ENCODE measurements around the gene TRIM21.

TRIM21 gene

GRCh38 chr11:4393209-4393857, at the start of gene TRIM21:
Gene TRIM21, minus strand, starts transcription at chr11:4393702. Its CDS starts 3,293 bp downstream, at chr11:4390409.
- Histone ChIP-seq H3K27me3 (ENCODE audit: control insufficient read depth, insufficient read depth, low read length) (no peaks in the 10 kb centered on the region), H3K79me2 (no peaks in the 10 kb centered on the region), H3K4me1 (no peaks in the 10 kb centered on the region), H3K4me3 (ENCODE audit: low read depth, low read length) (peak within 1 kb of the TSS; percentile 70), H2AFZ (peak within 1 kb of the TSS; percentile 87), H3K9me3 (ENCODE audit: control insufficient read depth, low read length) (no peaks in the 10 kb centered on the region), H3K36me3 (ENCODE audit: control insufficient read depth, insufficient read depth, low read length) (no peaks in the 10 kb centered on the region), H3K9ac (no peak within 1 kb of the TSS), H3K4me2 (ENCODE audit: low read length) (peak within 1 kb of the TSS; percentile 60), H3K27ac (peak within 1 kb of the TSS; percentile 46)
- TF ChIP-seq CTCF (IDR thresholded peaks at IDR 0.05) = no peak

- TF ChIP-seq CTCF (IDR thresholded peaks at IDR 0.05) = no peak
- Histone ChIP-seq H3K27me3 (ENCODE audit: control insufficient read depth, insufficient read depth, low read length) (no peaks in the 10 kb centered on the region), H3K27ac (no peak overlapping the region), H3K79me2 (no peaks in the 10 kb centered on the region), H2AFZ (no peak overlapping the region), H3K36me3 (ENCODE audit: control insufficient read depth, insufficient read depth, low read length) (no peaks in the 10 kb centered on the region), H3K9ac (no peak overlapping the region), H3K9me3 (ENCODE audit: control insufficient read depth, low read length) (no peaks in the 10 kb centered on the region), H3K4me3 (ENCODE audit: low read depth, low read length) (no peak overlapping the region), H3K4me1 (no peaks in the 10 kb centered on the region), H3K4me2 (ENCODE audit: low read length) (no peak overlapping the region)
These were observed 48.0 kb upstream of the TRIM21 start for GRCh38 chr11:4441515-4441914.

DNA sequence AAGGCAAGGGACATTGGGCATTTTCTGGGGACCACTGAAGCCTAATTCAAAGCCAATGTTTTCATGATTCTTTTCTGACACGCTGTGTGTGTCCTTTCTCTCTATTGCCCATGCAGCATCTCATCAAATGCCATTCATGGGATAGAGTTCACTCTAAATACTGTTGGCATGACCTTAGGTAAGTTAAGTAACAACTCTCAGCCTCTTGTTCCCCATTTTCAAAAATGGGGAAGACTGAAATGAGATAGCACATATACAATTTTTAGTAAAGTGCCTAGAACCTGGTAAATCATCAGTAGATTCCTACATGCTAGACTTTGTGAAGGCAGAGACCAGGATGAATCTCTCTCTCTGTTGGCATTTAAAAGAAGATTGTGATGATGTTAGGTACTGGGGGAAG, 42.9 kb upstream of the TRIM21 start:
- H3K27me3 ChIP-seq (ENCODE audit: control insufficient read depth, insufficient read depth, low read length) = no peaks in the 10 kb centered on the region
- H3K36me3 ChIP-seq (ENCODE audit: control insufficient read depth, insufficient read depth, low read length) = no peaks in the 10 kb centered on the region

DNA sequence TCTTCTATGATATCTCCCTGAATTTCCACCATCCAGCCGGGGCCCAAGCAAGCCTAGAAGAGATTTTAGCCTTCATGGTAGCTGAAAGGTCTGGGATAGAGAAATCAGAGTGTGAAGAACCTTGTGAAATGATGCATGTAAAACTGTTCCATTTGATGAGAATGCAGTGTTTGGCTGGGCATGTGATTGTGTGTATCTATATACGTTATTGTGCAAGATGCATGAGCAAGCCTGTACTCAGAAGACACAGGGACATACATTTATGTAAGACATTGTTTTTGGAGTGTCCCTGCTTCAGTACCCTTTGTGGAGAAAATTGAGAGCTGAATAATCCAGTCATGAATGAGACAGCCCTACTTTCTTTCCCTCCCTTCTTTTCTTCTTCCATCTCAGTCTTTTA, 40.4 kb upstream of the TRIM21 start:
- no peak overlapping the region for H3K4me3 ChIP-seq (ENCODE audit: low read depth, low read length)
- H3K4me1 ChIP-seq = no peaks in the 10 kb centered on the region
- no peaks in the 10 kb centered on the region for H3K36me3 ChIP-seq (ENCODE audit: control insufficient read depth, insufficient read depth, low read length)
- no peaks in the 10 kb centered on the region for H3K27me3 ChIP-seq (ENCODE audit: control insufficient read depth, insufficient read depth, low read length)
- no peak overlapping the region for H3K9ac ChIP-seq
- H2AFZ ChIP-seq = no peak overlapping the region
- no peak for TF ChIP-seq CTCF (IDR thresholded peaks at IDR 0.05)
- H3K79me2 ChIP-seq = no peaks in the 10 kb centered on the region
- no peaks in the 10 kb centered on the region for H3K9me3 ChIP-seq (ENCODE audit: control insufficient read depth, low read length)
- no peak overlapping the region for H3K4me2 ChIP-seq (ENCODE audit: low read length)
- H3K27ac ChIP-seq = no peak overlapping the region

More for the DNA sequence above, 42.9 kb upstream of the TRIM21 start:
- no peak overlapping the region for H3K27ac ChIP-seq
- no peak for TF ChIP-seq CTCF (IDR thresholded peaks at IDR 0.05)
- H3K79me2 ChIP-seq = no peaks in the 10 kb centered on the region
- H3K9ac ChIP-seq = no peak overlapping the region
- H3K4me3 ChIP-seq (ENCODE audit: low read depth, low read length) = no peak overlapping the region
- H3K9me3 ChIP-seq (ENCODE audit: control insufficient read depth, low read length) = no peaks in the 10 kb centered on the region
- H2AFZ ChIP-seq = no peak overlapping the region
- H3K4me2 ChIP-seq (ENCODE audit: low read length) = no peak overlapping the region
- H3K4me1 ChIP-seq = no peaks in the 10 kb centered on the region

- Histone ChIP-seq H3K4me1 (no peaks in the 10 kb centered on the region), H3K36me3 (ENCODE audit: control insufficient read depth, insufficient read depth, low read length) (no peaks in the 10 kb centered on the region), H2AFZ (no peak overlapping the region), H3K79me2 (no peaks in the 10 kb centered on the region), H3K27me3 (ENCODE audit: control insufficient read depth, insufficient read depth, low read length) (no peaks in the 10 kb centered on the region), H3K9me3 (ENCODE audit: control insufficient read depth, low read length) (no peaks in the 10 kb centered on the region), H3K4me3 (ENCODE audit: low read depth, low read length) (no peak overlapping the region), H3K27ac (no peak overlapping the region), H3K9ac (no peak overlapping the region), H3K4me2 (ENCODE audit: low read length) (no peak overlapping the region)
- TF ChIP-seq CTCF (IDR thresholded peaks at IDR 0.05) = no peak
These were observed 36.5 kb upstream of the TRIM21 start for GRCh38 chr11:4430051-4430450.
